Activated CD8-positive, alpha-beta T cell treated with anti-CD3 and anti-CD28 coated beads for 36 hours (primary cell): ENCODE results near the gene AGBL1. TPM values are rescaled to one million over a fixed set of nuclear protein-coding genes. Genes with fewer than 3 reads are reported as not detected.

Experiments used
- ATAC-seq: fragments of 200-7000 bp; cut with Tn5 transposase; one replicate; pipeline ENCODE4 v1.10.0; 2021; ENCODE audit warnings: mild to moderate bottlenecking, moderate library complexity
- CTCF ChIA-PET: fragments of 350-600 bp; sonication (Branson Sonifier 250); formaldehyde crosslinking; loops from one replicate; lab custom pipeline; 2021; ENCODE audit warnings: antibody characterized with exemption; lab: Charles Lee
- POLR2A ChIA-PET: fragments of 350-600 bp; sonication (Branson Sonifier 250); formaldehyde crosslinking; loops from one replicate; lab custom pipeline; 2021; ENCODE audit warnings: antibody characterized with exemption; lab: Charles Lee
- DNase-seq: peaks from one replicate; pipeline ENCODE4 v3.0.0-alpha.2; 2020
- H3K27ac Mint-ChIP-seq: one replicate; pipeline ENCODE4 v1.8.0; 2021; ENCODE audit warnings: mild to moderate bottlenecking, mixed read lengths
- H3K27me3 Mint-ChIP-seq: one replicate; pipeline ENCODE4 v1.8.0; 2021; ENCODE audit warnings: mixed read lengths
- H3K36me3 Mint-ChIP-seq: one replicate; pipeline ENCODE4 v1.8.0; 2021; ENCODE audit warnings: low read depth, mixed read lengths
- H3K4me1 Mint-ChIP-seq: one replicate; pipeline ENCODE4 v1.8.0; 2021; ENCODE audit warnings: low read depth, mixed read lengths
- H3K4me3 Mint-ChIP-seq: one replicate; pipeline ENCODE4 v1.8.0; 2021; ENCODE audit warnings: mild to moderate bottlenecking, moderate library complexity, mixed read lengths
- H3K9me3 Mint-ChIP-seq: one replicate; pipeline ENCODE4 v1.8.0; 2021; ENCODE audit warnings: mixed read lengths
- CTCF ChIP-seq: fragments of 200-600 bp; IDR thresholded peaks from one replicate; pipeline ENCODE4 v1.8.0; 2022; ENCODE audit warnings: antibody characterized with exemption, mild to moderate bottlenecking
- intact Hi-C: fragments of 100-400 bp; cut with micrococcal nuclease; formaldehyde crosslinking; loops from one replicate; pipeline ENCODE4 v1.10.0; 2022
- total RNA-seq, 2 experiments: library from RNA; stranded (reverse); gene quantifications; one replicate each; pipeline ENCODE4 v1.2.3, GENCODE V29; 2021

AGBL1 gene
- total RNA-seq, 2 experiments from 2014 or later = not detected

GRCh38 chr15:86540840-86541467 lies 461.3 kb downstream of the AGBL1 start:
- TF ChIP-seq CTCF = no peak
- Mint-ChIP-seq H3K36me3 (no peaks in the 10 kb centered on the region), H3K27me3 (peaks cover 1% of the 10 kb centered on the region), H3K27ac (no peak overlapping the region), H3K4me3 (no peak overlapping the region), H3K4me1 (no peaks in the 10 kb centered on the region), H3K9me3 (peaks cover 3% of the 10 kb centered on the region)
- intact Hi-C loops = no loop called here
- ATAC-seq = no peak
- POLR2A ChIA-PET = no interaction called here
- CTCF ChIA-PET = no interaction called here
- DNase-seq = no peak

GRCh38 chr15:86541540-86541939 lies 461.9 kb downstream of the AGBL1 start:
- peaks cover 1% of the 10 kb centered on the region for H3K27me3 Mint-ChIP-seq
- no peak overlapping the region for H3K27ac Mint-ChIP-seq
- TF ChIP-seq CTCF = no peak
- DNase-seq (no peak), ATAC-seq (no peak)
- POLR2A ChIA-PET = no interaction called here
- peaks cover 3% of the 10 kb centered on the region for H3K9me3 Mint-ChIP-seq
- CTCF ChIA-PET = no interaction called here
- no peaks in the 10 kb centered on the region for H3K4me1 Mint-ChIP-seq
- H3K36me3 Mint-ChIP-seq = no peaks in the 10 kb centered on the region
- no peak overlapping the region for H3K4me3 Mint-ChIP-seq
- intact Hi-C loops = no loop called here

- intact Hi-C loops = no loop called here
- CTCF ChIA-PET = no interaction called here
- Mint-ChIP-seq H3K27ac (no peak overlapping the region), H3K9me3 (no peaks in the 10 kb centered on the region), H3K4me3 (no peak overlapping the region), H3K4me1 (no peaks in the 10 kb centered on the region), H3K27me3 (no peaks in the 10 kb centered on the region), H3K36me3 (no peaks in the 10 kb centered on the region)
- POLR2A ChIA-PET = no interaction called here
- DNase-seq (no peak), ATAC-seq (no peak)
- no peak for TF ChIP-seq CTCF
Measured at GRCh38 chr15:86550075-86550474, 470.4 kb downstream of the AGBL1 start.

- H3K4me1 Mint-ChIP-seq = no peaks in the 10 kb centered on the region
- no peaks in the 10 kb centered on the region for H3K27me3 Mint-ChIP-seq
- DNase-seq = no peak
- no peaks in the 10 kb centered on the region for H3K36me3 Mint-ChIP-seq
- TF ChIP-seq CTCF = no peak
- no peaks in the 10 kb centered on the region for H3K9me3 Mint-ChIP-seq
- CTCF ChIA-PET = no interaction called here
- no peak for ATAC-seq
- H3K4me3 Mint-ChIP-seq = no peak overlapping the region
- POLR2A ChIA-PET = no interaction called here
- H3K27ac Mint-ChIP-seq = no peak overlapping the region
- intact Hi-C loops = no loop called here
Measured at GRCh38 chr15:86553108-86553507, 473.4 kb downstream of the AGBL1 start.

GRCh38 chr15:86555098-86555497 lies 475.4 kb downstream of the AGBL1 start:
- DNase-seq = no peak
- ATAC-seq = no peak
- no peaks in the 10 kb centered on the region for H3K36me3 Mint-ChIP-seq
- ChIA-PET CTCF (no interaction called here), POLR2A (no interaction called here)
- no peak for TF ChIP-seq CTCF
- H3K4me3 Mint-ChIP-seq = no peak overlapping the region
- no peaks in the 10 kb centered on the region for H3K27me3 Mint-ChIP-seq
- no peaks in the 10 kb centered on the region for H3K4me1 Mint-ChIP-seq
- no peaks in the 10 kb centered on the region for H3K9me3 Mint-ChIP-seq
- intact Hi-C loops = no loop called here
- H3K27ac Mint-ChIP-seq = no peak overlapping the region
